ENCODE measurements around the gene BMP2. TPM values are rescaled to one million over a fixed set of nuclear protein-coding genes. Genes with fewer than 3 reads are reported as not detected.

The BMP2 gene
- 36.0 and 37.5 TPM in 2 replicates for total RNA-seq

DNA sequence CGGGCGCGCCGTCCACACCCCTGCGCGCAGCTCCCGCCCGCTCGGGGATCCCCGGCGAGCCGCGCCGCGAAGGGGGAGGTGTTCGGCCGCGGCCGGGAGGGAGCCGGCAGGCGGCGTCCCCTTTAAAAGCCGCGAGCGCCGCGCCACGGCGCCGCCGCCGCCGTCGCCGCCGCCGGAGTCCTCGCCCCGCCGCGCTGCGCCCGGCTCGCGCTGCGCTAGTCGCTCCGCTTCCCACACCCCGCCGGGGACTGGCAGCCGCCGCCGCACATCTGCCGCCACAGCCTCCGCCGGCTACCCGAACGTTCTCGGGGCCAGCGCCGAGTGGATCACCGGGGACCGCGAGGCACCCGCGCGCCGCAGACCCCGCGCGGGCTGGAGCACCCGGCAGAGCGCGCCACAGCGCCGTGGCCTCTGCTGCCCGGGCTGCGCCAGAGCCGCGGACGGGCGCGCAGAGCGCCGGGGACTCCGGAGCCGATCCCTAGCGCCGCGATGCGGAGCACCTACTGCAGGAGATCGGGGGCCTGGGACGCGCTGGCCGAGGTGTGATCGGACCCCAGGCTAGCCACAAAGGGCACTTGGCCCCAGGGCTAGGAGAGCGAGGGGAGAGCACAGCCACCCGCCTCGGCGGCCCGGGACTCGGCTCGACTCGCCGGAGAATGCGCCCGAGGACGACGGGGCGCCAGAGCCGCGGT, at the start of gene BMP2:
TSS of gene BMP2 (plus strand) at position 151 of the 692 bp plus-strand sequence. CDS start 2,441 bp downstream, outside the sequence.

Measured in mammary microvascular endothelial cell (primary cell).